Eye (tissue), 1 donor: Measurements from ENCODE around the gene FIGN.
A peak's percentile ranks its signal among the peaks of the same experiment; 100 is the strongest.

Experiments
- DNase-seq: peaks from one replicate; pipeline ENCODE4 v3.0.0-alpha.2; 2015

Gene FIGN

DNA sequence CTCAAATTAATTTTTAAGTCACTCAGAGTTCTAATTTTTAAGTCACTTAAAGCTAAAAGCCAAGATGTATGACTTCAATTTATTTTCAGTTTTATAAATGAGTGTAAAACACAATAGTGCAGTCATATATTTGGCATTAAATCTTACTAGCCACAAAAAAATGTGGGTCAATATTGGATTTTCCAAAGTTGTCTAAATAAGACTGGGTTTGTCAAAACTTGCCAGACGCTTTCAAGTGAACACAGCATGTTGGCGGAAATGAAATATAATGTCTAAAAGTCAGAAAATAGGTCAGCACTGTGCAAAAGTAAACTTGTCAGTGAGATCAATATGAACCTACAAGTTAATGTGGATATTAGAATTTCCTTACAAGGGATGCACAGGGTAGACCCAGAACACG lies 128.9 kb downstream of the FIGN start:
- no peak for DNase-seq

- DNase-seq = no peak
Observed at GRCh38 chr2:163605779-163606178, 130.0 kb downstream of the FIGN start.

DNA sequence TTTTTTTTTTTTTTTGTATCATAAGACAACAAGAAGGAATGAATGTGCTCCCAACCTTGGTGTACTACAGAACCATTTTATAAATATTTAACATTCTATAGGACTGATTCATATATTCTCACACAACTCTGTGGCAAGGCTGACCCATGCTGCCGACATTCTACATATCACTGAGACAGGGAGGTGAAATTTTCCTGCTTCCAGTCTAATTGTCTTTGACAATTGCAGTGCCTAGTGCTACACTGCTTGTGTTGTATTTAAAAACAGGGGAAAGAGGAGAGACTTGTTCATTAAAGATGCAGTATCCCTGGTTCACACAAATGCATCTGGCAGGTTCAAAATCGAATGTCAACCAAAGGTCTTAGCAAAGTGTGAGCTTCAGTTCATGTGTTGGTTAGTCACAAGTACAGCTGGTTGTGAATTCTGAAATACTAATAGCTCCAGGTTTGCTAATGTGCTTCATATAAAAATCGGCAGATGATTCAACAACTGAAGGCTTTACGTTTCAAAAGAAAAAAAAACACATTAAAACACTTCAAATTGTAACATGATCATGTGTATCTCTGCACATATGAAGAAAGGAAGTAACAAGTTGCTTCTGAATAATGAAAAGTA lies 130.8 kb downstream of the FIGN start:
- DNase-seq = no peak

DNA sequence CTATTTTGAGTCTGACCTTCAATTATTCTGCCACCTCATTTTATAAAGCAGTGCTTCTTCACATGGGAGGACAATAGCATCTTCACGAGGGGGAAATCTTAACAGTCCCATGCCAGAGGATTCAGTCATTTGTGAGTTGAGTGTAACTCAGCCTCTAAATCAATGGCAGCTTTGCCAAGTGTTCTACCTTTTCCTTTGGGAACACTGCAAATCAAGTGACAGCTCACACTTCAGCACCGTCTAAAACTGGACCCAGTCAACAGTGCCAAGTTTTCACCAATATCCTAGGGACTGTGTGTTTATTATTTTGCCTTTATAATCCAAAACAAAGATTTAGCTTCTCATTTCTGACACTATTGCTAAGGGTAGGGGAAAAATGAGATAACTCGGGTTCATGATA lies 133.6 kb downstream of the FIGN start:
- DNase-seq = no peak

DNA sequence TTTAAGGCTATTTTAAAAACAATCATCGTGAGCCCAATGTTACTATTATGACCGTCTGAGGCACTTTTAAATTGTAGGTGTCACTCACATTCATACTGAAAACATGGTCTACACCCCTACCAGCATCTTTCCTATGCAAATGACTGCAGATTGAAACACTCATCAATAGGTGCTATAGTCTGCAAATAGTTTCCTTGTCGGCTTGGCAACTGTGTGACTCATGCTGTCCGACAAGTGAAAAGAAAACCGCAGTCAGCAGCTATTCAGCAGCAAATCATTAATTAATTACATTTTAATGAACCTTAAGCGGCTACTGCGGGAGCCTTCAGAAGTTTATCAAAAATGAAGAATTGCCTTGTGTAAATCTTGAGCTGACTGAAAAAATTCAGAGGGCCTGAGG lies 134.4 kb downstream of the FIGN start:
- no peak for DNase-seq

- no peak for DNase-seq
Observed at GRCh38 chr2:163600801-163601200, 135.0 kb downstream of the FIGN start.

- peak; percentile 23 for DNase-seq
Observed at GRCh38 chr2:163595028-163595427, 140.8 kb downstream of the FIGN start.

GRCh38 chr2:163594497-163594896 lies 141.3 kb downstream of the FIGN start:
- peak; percentile 43 for DNase-seq

DNA sequence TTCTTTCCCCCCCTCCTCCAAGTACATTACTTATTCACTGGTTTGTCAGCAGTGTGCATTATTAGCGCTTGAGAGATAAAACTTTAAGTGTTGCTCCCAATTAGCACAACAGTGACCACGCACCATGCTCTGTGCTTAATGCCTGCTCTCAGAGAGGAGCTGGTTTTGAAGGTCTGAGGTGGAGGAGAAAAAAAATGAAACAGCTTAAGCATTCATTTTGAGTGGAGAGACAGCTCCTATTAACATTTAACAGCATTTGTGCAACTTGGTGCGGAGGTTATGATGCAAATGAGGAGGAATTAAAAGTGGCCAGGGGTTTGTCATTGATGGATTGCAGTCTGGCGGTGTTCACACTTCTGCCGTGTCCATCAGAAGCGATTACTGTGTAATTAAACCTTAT lies 141.8 kb downstream of the FIGN start:
- DNase-seq = peak; percentile 55

- DNase-seq = peak; percentile 20
Observed at GRCh38 chr2:163592954-163593622, 142.7 kb downstream of the FIGN start.

DNA sequence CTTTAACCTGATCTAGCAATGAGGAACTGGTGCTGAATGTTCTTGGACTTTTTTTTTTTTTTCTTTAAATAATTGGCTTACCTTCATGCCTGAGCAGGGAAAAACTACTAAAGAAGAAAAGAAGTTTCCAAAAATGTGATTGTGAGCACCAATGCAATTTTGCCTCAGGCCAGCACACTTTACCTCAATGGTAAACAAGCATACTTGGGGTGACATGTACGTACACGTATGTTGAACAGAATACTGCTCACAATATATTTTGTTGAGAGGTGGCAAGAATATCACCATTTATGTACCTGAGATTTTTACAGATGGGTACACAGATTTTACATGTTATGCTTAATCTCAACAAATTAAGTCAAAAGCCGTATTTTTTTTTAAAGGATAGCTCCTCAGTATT lies 144.3 kb downstream of the FIGN start:
- DNase-seq = no peak

- no peak for DNase-seq
Observed at GRCh38 chr2:163580757-163581156, 155.1 kb downstream of the FIGN start.

DNA sequence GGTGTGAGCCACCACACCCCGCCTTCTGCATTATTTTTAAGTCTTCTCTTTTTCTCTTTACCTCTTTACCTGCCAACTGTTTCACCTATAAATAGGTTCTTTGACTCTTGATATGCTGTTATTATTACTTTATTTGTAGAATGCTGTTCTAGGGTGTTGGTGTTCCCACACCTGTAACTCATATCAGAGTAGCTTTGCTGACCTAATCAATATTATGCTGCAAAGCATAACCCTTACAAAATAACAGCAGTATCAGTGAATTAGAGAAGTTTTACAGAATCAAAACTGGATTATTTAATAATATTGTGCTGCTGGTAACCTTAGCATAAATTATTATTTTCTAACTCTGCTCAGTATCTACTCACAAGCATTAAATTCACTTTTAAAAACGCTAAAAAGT lies 161.5 kb downstream of the FIGN start:
- no peak for DNase-seq

- DNase-seq = no peak
Observed at GRCh38 chr2:163573652-163574051, 162.2 kb downstream of the FIGN start.

DNA sequence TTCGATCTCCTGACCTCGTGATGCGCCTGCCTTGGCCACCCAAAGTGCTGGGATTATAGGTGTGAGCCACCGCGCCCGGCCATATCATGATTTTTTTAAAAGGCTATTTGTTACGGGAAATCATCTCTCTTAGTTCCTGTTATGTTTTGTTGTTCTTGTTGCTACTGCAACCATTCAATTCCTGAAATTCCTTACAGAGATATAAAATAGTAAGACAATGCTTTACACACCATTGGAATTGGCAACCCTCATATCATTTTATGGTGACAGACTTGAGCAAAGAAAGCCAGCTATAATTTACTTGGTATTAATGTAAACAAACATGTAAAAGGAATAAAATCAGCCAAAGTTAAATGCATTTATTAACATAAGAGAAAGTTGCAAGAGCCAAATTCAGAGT lies 163.0 kb downstream of the FIGN start:
- DNase-seq = no peak

DNA sequence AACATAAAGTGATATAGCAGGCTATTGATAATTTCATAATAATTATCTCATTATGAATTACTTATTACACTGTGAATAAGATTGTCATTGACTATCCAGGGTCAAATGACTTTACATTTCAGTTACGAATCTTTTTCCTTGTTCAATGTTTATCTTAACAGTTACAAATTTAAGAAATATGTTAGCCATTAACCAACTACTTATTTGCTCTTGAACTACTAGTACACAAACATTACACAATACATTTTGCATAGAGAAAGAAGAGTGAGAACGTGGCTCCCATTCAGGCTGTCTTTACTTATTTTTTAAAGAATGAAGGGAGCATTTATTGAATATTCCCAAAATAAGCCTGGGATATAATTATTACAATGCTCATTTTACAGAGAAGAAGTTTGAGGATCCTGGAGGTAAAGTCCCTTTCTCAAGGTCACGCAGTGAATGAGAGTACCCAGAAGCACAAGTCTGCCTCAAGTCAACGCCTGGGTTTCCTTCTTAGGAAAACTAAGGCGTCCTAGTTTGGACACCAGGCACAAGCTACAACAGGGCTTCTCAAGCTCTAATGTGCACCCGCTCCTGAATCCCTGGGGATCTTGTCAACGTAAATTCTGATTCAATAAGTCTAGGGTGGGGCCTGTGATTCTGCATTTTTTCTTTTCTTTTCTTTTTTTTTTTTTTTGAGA lies 164.2 kb downstream of the FIGN start:
- DNase-seq = no peak

DNA sequence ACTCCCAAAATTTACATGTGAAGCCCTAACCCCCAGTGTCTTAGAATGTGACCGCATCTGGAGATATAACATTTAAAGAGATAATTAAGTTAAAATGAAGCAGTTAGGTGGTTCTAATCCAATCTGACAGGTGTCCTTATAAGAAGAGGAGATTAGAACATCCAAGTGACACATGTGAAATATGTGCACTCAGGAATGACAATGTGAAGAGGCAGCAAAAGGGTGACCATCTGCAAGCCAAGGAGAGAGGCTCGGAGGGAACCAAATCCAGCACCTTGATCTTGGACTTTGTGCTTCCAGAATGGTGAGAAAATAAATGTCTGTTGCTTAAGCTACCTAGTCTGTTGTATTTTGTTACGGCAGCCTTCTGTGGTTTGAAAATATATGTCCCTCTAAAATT lies 165.4 kb downstream of the FIGN start:
- peak; percentile 49 for DNase-seq

DNA sequence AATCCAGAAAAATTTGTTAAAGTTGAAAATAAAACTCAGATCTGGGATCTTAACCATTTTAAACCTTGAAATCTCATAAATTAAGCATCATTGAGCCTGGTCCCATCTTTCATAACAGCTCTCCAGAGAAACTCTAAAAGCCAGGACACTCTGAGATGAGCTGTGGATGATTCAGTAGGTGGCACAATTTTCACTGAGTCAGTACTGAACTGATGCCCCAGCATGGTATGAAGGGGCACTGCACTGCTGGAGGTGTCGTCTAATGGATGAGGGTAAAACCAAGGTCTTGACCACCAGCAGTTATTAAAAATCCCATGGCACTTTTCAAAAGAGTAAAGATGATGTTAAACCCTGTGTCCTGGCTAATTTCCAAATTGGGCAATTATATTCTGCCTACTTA lies 170.6 kb downstream of the FIGN start:
- DNase-seq = no peak

GRCh38 chr2:163564236-163564635 lies 171.6 kb downstream of the FIGN start:
- DNase-seq = no peak

DNA sequence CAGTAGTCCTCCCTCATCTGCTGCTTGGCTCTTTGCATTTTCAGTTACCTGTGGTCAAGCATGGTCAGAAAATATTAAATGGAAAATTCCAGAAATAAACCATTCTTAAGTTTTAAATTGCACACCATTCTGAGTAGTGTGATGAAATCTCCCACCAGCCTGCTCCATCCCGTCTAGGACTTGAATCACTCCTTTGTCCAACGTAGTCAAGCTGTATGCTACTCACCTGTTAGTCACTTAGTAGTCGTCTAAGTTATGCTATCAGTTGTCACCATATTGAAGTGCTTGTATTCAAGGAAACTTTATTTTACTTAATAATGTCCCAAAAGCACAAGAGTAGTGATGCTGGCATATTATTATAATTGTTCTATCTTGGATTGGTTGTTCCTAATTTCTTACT lies 172.5 kb downstream of the FIGN start:
- DNase-seq = no peak

- DNase-seq = peak; percentile 20
Observed at GRCh38 chr2:163558251-163559021, 177.4 kb downstream of the FIGN start.

GRCh38 chr2:163556511-163556910 lies 179.3 kb downstream of the FIGN start:
- DNase-seq = no peak

DNA sequence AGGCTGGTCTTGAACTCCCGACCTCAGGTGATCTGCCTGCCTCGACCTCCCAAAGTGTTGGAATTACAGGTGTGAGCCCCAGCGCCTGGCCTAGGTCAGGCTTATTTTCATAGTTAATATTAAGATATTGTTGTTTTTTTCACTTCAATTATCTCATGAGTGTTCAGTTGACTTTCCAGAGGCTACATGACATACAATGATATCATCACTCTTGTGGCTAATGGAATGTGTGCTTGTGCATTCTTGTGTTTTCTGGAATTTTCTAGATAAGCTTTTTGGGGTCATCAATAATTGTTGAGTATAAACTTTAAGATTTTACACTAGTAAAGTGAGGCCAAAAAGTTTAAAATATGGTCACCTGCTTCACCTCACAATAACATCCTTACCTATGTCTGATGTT lies 180.9 kb downstream of the FIGN start:
- DNase-seq = no peak

DNA sequence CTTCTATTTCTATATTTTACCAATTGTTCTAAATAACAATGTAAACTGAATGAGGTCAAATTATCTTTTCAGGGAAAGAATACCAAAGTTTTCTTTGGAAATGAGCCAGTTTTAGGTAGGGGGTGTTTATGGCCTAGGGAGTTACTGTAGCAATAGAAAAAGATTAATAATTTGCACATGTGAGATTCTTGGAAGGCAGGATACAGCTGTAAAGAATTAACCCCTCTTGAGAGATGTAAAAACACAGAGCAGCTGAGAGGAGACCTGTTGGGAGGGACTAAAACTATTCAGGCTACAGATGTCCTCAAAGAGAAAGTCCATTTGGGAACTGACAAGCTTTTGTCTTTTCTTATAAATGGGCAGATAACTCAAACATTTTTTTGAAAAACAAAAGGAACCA lies 182.2 kb downstream of the FIGN start:
- peak; percentile 56 for DNase-seq
